Measurements from ENCODE around the gene CORO2B. TPM values are rescaled to one million over a fixed set of nuclear protein-coding genes. Genes with fewer than 3 reads are reported as not detected.
A peak's percentile ranks its signal among the peaks of the same experiment; 100 is the strongest.
"Not testable (repeated sequence)": the region's sequence is repeated elsewhere in the genome, so short reads cannot be mapped to it uniquely, and the experiment has no call there.

The CORO2B gene
- total RNA-seq, 1 donor from 2014 or later = 3.2 TPM

GRCh38 chr15:68668926-68669600 is 90.3 kb downstream of the CORO2B start:
- DNase-seq (ENCODE audit: low read depth) = no peak

- no peak for DNase-seq (ENCODE audit: low read depth)
These were observed 93.5 kb downstream of the CORO2B start for GRCh38 chr15:68672251-68672650.

DNA sequence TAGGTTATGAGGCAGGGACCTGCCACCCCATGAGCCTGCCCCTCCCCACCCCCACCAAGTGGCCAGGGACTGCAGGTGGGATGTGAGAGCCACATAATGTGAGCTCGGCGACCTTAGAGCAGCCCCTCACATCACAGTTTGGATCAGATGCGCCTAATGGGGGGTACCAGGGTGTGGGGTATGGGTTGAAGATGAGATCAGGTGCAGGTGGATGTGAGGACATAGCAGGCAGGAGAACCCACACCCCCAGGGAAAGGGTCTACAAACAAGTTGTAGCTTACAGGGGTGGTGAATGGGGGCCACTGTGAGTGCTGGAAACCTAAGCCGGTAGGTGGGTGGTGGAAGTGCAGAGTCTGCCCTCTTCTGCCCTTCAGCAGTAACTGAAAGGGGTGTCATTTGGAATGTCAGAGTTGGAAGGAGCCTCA is 94.0 kb downstream of the CORO2B start:
- DNase-seq (ENCODE audit: low read depth) = no peak

GRCh38 chr15:68674975-68675374 is 96.2 kb downstream of the CORO2B start:
- peak; percentile 82 for DNase-seq (ENCODE audit: low read depth)

- DNase-seq (ENCODE audit: low read depth) = peak; percentile 22
These were observed 97.3 kb downstream of the CORO2B start for GRCh38 chr15:68676011-68676605.

DNA sequence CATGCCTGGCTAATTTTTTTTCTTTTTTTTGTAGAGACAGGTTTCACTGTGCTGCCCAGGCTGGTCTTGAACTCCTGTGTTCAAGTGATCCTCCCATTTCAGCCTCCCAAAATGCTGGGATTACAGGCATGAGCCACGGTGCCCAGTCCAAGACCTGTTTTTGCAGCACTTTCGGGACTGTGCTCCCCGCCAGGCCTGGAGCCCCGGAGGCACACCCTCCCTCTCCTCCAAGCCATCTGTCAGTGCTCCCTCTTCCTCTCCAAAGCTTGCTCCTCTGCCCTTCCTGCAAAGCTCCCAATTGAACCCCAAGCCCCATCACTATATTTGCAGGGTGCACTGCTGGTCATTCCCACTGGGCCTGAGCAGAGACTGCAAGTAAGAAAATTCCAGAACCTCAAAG is 98.1 kb downstream of the CORO2B start:
- no peak for DNase-seq (ENCODE audit: low read depth)

DNA sequence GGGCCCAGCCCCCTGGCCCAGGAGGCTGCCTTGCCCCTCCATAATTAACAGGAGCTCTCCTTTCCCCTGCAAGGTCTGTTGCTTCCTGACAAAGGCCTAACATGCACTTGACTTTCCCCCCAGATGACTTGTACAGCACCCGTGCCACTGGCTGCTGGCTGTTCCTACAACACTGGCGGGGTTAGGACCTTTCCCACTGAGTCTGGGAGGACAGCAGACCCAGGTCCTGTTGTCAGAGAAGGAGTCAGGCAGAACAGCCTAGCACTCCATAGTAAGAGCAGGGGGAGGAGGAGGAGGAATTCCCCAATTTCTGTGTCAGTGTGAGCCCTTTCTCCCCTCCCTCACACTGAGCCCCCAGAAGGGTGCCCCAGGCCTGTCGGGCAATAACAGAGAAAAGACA is 99.2 kb downstream of the CORO2B start:
- no peak for DNase-seq (ENCODE audit: low read depth)

- peak; percentile 30 for DNase-seq (ENCODE audit: low read depth)
These were observed 100.0 kb downstream of the CORO2B start for GRCh38 chr15:68678746-68679145.

DNA sequence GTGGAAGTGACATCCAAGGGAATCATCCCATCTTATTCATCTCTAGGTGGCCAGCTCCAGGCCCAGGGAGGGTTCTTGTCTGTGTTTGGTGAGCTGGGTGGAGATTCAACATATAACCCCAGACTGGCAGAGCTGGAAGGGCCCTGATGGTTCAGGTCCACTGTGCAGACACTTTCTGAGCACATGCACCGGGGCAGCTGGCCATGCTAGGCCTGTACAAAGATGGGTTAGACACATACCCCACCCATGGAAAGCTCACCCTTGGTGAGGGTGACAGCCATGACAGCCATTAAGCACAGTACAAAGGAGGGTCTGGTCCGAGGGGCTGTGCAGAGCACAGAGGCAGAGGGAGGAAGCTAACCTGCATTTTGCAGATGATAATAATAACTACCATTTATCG is 100.4 kb downstream of the CORO2B start:
- DNase-seq (ENCODE audit: low read depth) = no peak

GRCh38 chr15:68679961-68680371 is 101.2 kb downstream of the CORO2B start:
- DNase-seq (ENCODE audit: low read depth) = peak; percentile 78

DNA sequence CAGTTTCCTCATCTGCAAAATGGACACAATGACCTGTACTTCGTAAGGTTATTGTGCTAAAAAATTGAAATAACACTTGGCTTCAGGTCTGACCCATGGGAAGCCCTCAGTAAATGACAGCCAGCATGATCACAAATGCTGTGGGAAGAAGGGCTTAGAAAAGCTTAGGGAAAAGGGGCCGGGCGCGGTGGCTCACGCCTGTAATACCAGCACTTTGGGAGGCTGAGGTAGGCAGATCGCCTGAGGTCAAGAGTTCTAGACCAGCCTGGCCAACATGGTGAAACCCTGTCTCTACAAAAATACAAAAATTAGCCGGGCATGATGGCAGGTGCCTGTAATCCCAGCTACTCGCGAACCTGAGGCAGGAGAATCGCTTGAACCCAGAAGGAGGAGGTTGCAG is 102.0 kb downstream of the CORO2B start:
- not testable (repeated sequence) for DNase-seq (ENCODE audit: low read depth)

GRCh38 chr15:68681836-68682235 is 103.0 kb downstream of the CORO2B start:
- DNase-seq (ENCODE audit: low read depth) = no peak

DNA sequence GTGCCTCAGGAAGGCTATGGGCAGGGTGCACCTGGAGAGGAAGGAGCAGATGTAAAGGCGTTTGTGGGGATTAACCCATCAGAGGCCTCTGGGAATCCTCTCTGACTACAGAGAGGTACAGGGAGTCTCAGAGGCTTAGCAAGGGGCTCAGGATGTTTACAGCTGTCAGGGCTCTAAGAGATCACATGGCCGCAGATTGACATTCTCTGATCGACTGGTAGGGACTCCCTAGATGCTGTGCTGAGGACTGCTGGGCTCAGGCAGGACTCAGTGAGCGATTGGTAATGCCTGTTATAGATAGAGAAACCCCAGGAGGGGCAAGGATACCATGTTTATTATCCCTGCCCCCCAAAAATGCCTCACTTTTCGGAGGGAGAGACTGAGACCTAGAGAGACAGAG is 103.5 kb downstream of the CORO2B start:
- no peak for DNase-seq (ENCODE audit: low read depth)

DNA sequence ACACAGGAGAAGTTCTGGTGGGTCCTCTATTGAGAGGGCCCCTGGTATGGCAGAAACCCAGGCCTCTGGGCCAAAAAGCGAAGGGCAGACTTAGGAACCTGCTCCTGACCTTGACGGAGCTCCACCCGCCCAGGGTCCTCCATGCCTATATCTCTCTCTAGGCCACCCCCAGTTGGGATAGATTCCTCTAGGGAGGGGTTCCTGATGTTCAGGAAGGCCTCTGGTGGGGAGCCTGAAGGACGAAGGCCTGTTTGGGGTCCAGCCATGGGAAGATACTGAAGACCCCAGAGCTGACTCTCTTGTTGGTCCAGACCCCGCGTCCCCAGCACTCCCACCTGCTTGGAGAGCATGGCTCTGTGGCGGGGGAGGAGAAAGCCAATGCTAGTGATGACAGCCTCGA is 104.2 kb downstream of the CORO2B start:
- DNase-seq (ENCODE audit: low read depth) = no peak

DNA sequence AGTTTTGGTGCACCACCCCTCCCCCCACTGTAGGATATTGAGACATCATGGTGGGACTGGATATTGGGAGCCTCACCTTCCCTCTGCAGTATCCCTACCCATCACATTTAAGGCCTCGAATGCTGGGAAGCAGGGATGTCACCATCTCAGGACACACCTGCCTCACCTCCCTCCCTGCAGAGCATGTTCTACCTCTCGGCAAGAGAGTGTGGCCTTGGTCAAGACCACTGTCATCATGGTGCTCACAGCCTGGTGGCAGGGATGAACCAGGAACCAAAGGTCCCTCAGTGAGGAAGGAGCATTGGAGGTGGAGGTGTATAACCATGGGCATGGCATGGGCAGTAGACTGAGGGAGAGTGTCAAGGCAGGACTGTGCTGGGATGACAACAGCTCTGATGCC is 104.8 kb downstream of the CORO2B start:
- DNase-seq (ENCODE audit: low read depth) = no peak

GRCh38 chr15:68684476-68684875 is 105.7 kb downstream of the CORO2B start:
- no peak for DNase-seq (ENCODE audit: low read depth)

GRCh38 chr15:68687136-68687735 is 108.4 kb downstream of the CORO2B start:
- no peak for DNase-seq (ENCODE audit: low read depth)

GRCh38 chr15:68691705-68692104 is 112.9 kb downstream of the CORO2B start:
- no peak for DNase-seq (ENCODE audit: low read depth)

GRCh38 chr15:68693071-68693470 is 114.3 kb downstream of the CORO2B start:
- DNase-seq (ENCODE audit: low read depth) = no peak

DNA sequence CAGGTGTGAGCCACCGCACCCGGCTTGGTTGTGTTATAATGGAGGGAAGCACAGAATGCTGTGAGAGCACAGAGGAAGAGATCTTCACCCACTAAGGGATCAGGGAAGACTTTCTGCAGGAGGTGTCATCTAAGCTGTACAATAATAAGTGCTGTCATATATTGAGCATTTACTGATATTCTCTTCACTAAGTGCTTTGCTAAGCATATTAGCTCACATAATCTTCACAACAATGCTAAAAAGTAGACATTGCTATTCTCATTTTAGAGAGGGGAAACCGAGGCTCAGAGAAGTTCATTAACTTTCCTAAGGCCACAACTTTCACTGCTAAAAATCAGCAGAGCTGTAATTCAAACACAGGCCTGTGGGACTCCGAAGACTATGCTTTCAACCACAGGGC is 115.3 kb downstream of the CORO2B start:
- no peak for DNase-seq (ENCODE audit: low read depth)

DNA sequence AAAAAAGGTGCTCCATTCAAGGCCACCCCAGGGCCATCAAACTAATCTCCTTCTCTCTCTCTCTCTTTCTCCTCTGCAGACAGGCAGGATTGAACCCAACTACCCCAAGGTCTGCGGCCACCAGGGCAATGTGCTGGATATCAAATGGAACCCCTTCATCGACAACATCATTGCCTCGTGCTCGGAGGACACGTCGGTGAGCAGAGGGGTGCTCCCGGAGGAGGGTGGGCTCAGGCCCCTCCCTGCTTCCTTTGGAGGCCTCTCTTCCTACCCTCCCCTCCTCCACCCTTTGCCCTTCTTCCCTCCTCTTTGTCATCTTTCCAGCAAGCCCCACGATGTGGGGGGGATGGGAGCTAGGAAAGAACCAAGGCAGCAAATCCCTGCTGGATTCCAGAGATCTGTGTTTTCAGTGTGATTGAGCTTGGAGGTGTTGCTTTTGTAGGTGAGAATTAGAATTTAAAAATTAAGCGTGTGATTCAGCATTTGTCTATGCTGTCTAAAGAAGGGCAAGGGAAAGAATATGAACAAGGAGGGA is 116.3 kb downstream of the CORO2B start:
- no peak for DNase-seq (ENCODE audit: low read depth)
